ENCODE data around the gene MVB12B.
"Not testable (repeated sequence)": the region's sequence is repeated elsewhere in the genome, so short reads cannot be mapped to it uniquely, and the experiment has no call there.

Gene MVB12B, protein sequence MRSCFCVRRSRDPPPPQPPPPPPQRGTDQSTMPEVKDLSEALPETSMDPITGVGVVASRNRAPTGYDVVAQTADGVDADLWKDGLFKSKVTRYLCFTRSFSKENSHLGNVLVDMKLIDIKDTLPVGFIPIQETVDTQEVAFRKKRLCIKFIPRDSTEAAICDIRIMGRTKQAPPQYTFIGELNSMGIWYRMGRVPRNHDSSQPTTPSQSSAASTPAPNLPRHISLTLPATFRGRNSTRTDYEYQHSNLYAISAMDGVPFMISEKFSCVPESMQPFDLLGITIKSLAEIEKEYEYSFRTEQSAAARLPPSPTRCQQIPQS

DNA sequence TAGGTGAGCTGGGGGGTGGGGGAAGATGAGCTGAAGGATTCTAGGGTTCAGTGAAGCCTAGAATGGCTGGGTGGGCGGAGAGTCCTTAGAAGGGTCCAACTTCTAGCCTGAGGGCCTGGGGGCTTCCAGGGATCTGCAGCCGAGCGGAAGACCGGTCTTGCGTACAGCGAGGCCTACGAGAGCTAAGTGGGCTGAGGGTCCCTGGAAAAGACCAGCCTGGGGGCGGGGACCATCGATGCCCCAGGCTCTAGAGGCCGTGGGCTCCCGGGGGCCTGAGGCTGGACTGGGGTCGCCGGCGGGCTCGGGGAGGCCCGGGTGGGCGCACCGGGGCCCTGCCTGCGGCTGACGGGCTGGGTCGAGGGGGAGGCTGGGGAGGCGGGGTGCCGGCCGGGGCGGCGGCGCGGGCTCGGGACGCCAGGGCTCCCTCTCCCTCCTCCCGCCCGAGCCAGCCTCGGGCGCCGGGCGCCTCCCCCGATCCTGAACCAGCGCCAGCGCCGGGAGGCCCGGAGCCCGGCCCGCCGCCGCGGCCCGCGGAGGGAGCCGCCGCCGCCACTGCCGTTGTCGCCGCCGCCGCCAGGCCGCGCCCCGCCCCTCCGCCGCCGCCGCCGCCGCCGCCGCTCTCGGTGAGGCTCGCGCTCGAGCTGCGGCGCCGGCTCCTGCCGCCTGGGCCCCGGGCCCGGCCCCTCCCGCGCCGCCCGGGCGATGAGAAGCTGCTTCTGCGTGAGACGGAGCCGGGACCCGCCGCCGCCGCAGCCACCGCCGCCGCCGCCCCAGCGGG lies at the start of gene MVB12B:
TSS of gene MVB12B (plus strand) at position 602 of the 778 bp plus-strand sequence. CDS start at position 703, 101 bp downstream.
- peak; percentile 54 for DNase-seq

DNA sequence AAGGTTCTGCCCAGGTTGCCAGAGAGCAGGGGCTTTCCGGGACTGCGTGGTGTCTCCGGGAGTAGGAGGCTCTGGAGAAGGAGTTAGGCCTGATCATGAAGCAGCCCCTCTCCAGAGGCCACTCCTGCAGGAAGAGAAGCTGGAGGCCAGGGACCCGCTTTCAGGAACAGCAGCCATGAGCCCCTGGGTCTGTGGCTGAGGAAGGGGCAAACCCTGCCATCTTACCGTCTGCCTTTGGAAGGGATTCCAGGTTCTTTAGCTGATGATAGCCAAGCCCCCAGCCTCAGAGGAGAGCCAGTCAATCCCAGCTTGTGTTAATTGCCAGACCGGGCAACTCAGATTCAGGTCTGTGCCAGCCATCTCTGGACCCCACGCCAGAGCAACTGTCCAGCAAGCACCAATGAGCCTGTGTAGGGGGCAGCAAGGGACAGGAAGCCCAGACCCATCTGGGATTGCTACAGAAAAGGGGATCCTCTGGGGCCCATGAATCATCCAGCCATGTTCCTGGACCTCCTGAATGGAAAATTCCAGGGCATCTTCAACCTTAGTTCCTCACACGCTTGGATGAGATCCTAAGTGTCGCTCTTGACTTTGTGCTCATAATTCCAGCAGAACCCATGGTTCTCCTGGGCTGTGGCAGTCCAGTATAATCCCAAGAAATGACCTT lies 42.7 kb upstream of the MVB12B start:
- DNase-seq: no peak

DNA sequence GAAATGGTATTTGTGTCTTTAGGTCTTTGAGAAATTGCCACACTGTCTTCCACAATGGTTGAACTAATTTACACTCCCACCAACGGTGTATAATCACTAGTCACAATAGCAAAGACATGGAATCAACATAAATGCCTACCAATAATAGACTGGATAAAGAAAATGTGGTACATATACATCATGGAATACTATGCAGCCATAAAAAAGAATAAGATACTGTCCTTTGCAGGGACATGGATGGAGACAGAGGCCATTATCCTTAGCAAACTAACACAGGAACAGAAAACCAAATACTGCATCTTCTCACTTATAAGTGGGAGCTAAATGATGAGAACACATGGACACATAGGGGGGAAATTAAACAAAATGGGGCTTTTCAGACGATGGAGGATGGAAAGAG lies 41.0 kb upstream of the MVB12B start:
- not testable (repeated sequence) for DNase-seq

DNA sequence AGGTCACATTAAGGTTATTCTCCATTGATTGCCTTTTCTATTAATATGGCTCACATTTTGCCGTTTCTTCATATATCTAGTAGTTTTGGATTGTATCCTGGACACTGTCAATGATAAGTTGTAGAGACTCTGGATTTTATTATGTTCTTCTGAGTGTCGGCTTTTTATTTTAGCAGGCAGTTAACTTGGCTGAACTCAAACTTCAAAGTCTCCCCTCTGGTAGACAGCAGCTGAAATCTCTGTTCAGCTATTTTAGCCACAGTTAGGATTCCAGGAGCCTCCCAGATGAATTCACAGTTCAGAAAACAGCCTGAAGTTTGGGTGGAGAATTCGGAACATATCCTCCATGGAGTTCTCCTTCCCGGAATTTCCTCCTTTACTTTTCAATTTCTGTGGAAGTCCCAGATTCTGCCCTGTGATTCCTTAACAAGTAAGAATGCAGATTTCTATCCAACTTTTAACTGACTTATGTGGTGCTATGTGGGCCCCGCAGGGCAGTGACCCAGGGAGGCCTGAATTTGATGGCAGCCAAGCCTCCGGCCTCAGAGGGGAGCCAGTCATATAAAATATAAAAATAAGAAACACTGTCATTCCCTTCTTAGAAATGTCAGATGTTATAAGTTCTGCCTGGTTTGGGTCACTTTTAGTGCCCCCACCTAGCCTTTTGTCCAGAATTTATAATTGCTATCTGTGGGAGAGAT lies 39.3 kb upstream of the MVB12B start:
- no peak for DNase-seq

DNA sequence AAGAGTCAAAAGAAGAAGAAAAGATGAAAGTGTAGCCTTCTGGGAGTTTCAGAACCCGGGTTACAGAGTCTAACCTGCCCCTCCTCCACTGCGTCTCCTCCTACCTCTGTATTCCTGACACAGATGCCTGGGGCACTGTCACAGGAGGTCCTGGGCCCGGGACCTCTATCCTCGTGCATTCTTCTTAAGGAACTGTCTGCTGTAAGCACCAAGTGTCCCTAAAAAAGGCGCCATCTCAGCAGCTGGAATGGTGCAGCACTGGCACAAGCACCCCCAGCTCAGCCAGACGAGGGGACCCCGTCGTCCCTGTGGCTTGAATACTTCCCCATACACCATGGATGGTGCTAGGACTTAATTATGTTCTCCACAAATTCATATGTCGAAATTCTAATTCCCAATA lies 35.8 kb upstream of the MVB12B start:
- no peak for DNase-seq

DNA sequence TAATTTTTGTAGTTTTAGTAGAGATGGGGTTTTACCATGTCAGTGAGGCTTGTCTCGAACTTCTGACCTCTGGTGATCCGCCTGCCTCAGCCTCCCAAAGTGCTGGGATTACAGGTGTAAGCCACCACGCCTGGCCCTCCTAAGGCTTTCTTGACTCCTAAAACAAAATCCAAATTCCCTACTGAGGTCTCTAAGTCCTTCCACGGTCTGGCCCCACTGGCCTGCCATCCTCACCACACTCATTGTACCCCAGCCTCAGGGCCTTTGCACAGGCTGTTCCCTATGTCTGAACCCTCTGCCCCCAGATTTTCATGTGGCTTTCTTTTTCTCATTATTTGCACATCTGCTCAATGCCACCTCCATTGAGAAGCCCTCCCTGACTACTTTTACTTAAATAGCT lies 34.7 kb upstream of the MVB12B start:
- no peak for DNase-seq

DNA sequence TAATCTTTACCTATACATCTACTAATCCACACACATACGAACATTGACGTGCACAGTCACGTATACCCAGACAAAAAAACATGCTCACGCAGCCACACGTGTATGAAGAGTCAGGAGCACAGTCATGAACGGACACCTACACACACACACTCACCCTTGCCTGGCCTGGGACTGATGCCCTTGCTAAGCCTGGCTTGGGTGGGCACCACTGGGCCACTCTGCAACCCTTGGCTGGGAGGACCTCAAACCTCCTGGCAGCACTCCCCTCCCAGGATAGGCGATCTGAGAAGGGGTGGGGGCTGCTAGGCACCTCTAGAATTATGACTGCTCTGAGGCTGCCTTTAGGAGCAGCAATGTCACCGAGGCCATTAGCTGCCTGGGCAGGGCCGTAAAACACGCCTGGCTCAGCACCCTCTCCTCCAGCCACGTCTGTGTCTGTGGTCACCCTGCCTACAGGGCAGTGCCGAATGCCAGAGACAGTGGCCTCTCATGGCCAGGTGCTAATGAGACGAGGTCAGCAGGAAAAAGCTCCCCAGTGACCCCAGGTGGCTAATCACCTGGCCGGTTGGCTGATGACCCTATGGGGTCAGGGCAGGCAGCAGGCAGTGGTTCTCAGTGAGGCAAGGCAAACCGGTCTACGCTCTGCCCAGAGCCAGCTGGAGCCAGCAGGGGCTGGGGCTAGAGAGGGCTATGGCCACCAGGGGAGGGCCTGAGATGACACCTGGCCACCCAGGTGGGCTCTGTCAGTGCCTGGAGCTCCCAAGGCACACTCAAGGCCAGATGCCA lies 33.7 kb upstream of the MVB12B start:
- DNase-seq: peak; percentile 41

DNA sequence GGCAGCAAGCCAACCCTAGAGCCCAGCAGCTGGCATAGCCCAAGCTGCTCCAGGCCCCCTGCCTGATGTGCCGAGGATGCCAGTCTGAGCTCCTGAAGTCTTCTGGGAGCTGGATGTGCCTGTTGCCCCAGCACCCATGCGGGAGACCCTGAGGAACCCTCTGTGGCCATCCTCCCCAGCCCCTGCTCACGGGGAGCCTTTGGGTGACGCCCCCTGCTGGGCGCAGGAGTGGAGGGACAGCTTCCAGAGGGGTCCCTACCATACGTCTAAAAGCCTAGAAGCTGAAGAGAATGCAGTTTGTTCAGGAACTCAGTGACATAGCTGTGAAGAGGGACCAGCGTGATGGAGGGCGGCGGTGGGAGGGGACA lies 33.1 kb upstream of the MVB12B start:
- peak; percentile 32 for DNase-seq

DNA sequence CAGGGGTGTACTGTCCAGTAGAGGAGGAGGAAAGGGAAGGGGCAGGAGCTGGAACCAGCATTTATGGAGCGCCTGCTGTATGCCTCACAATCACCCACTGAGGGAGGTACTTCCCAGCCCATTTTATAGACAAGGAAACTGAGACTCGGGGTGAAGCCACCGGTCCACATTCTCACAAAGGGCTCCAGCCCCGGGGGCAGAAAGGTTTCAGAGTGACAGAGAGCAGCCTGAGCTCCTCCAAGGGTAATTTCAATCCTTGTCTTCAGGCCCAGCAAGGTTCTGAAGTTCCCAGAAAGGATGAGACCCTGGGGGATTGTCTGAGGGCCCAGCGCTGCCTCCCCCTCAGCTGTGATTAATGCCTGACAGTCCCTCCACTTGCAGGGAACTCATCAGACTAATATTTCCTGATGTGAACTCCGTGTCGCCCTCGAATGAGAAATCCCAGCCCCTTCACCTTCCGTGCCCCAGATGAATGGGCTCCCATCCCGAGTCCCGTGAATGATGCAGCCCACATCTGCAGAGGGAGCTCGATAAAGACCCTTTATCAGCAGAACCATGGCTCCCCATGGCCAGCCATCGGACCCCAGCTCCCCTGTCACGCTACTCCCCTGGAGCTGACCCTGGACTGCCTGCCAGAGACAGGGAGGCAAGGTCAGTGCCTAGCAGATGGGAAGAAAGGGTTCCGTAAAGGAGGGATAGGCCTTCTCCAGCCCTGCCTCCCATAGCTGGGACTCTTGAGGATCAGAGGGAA lies 32.1 kb upstream of the MVB12B start:
- DNase-seq: no peak

DNA sequence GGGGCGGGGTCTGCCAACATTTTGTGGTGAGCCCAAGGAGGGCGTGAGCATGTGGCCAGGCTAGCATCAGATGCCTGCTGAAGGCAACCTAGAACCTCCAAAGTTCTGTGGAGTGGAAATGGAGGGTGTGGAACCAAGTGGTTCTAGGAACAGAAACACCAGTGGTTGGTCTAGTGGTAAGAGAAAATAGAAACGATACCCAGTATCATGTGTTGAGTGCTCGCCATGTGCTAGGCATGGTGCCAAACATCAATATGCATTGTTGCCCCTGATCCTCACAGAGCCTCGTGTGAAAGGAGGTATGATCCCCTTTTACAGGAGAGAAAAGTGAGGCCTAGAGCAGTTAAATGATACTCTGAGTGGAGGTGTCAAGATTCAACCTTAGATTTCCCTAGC lies 31.5 kb upstream of the MVB12B start:
- DNase-seq: peak; percentile 23

DNA sequence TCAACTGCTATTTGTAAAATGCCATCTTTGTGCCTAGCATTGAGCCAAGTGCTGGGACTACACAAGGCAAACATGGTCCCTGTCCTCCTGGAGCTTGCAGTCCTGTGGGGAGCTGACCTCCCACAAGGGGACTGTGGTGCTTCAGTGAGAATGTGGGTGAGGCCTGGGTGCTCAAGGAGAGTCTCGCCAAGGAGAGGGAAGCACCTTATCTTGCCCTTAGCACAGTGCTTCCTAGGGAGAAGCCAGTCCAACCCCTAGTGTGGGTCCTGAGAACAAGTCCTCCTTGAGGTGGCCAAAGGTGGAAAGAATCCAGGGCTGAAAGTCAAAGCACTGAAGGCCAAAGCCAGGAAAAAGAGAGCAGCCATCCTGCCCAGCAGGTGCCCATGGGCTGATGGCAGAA lies 31.1 kb upstream of the MVB12B start:
- DNase-seq: no peak

DNA sequence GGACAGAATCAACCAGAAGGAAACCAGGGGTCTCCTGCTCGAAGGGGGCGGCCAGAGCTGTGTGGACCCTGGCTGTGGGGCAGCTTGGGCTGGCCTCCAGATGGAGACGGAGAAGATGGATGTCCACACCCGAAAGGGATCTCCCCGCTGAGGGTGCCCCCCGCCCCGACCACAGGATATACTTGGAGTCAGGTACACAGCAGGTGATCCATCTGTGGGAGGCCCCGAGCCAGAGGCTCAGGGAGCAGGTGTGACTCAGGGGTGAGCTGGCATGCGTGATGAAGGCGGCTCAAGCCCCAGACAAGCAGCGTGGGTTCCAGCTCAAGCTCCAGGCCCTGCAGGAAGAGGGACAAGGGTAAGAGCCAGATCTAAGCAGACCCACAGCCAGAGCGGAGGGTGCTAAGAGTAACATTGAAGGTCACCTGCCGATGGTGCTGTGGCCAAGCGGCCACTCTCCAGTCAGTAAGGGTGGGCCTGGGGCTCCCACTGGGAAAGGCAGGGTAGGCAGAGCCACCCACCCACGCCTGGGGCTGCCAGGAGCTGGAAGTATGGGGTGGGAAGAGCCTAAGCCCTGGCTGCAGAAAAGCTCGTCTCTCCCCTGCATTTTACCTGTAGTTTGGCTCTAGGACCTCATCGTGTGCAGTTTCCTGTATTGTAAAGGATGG lies 30.6 kb upstream of the MVB12B start:
- DNase-seq: no peak

DNA sequence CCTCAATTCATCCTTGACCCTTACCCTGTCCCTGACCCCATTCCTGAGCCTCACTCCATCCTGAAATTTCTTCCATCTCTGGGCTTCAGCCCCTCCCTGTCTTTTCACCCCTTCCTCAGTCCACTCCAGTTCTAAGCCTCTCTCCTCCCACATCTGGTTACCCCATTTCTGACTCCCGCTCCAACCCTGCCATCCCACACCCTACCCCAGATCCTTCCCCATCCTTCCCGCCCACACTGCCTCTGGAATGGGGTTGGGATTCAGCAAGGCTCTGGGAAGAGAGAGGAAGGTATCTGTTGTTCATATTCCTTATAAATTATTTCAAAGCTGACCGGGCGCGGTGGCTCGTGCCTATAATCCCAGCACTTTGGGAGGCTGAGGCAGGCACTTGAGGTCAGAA lies 29.9 kb upstream of the MVB12B start:
- DNase-seq: no peak

DNA sequence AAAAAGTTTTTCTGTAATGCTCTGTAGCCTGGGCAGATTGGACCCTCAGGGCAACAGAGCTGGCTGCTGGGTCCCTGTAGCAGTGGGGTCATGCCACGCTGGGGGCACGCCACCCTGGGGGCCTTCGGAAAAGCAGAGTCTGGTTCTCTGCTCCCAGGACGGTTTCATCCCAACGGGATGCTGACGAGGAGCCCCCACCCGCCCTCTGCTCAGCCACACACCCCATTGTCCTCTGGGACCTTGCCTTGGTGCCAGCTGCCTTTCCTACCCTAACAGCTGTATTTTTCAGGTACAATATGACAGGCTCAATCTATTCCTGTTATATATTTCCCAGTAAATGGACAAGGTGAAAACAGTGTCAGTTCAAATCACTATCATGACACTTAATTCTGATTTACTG lies 29.0 kb upstream of the MVB12B start:
- DNase-seq: no peak

DNA sequence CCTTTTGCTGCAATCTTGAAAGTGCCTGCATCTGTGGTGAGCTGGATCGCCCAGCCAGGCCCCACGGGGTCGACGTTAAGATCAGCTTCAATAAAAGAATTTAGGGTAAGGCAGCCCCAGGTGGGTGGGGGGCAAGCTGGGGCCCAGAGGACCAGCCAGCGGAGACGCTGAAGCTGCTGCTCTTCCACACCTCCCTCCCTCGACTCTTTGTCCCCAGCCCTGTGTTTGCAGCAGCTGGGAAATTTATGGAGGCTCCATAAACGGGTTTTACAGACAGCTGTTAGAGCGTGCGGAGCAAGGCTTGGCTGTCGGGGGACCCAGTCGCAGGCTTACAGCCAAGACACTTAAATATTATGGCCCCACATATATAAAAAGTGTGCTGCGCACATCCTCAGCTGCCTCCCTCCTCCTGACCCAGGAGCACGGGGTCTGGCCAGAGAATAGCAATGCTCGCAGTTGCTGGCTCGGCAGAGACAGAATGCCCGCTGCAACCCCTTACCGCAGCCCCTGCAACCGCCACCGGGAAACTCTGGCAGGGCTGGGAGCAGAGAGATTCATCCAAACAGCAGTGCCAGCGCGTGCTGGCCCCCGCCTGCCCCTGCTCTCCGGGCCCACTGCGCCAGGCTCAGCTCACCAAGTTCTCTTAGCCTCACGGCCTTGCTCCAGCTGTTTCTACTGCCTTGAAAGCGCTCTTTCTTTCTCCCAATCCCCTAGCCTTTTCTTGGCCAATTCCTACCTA lies 28.4 kb upstream of the MVB12B start:
- DNase-seq: no peak

DNA sequence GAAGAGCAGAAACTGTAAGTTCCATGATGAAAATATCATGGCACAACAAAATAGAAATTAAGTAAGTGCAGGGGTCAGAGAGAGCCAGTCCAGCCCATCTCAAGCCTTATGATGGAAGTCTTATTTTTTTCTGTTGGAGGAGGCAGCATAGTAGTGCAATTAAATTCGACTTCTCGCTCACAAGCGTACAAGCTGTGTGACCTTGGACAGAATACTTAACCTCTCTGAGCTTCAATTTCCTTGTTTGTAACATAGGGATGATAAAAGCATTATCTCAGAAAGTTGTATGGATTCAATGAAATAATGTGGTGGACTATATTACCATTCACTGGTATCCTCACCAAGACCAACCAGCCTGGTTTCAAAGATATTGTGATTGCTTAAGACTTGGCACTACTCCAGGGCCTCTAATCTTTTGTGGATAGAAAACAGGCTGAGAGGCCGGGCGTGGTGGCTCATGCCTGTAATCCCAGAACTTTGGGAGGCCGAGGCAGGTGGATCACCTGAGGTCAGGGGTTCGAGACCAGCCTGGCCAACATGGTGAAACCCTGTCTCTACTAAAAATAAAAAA lies 26.8 kb upstream of the MVB12B start:
- no peak for DNase-seq

DNA sequence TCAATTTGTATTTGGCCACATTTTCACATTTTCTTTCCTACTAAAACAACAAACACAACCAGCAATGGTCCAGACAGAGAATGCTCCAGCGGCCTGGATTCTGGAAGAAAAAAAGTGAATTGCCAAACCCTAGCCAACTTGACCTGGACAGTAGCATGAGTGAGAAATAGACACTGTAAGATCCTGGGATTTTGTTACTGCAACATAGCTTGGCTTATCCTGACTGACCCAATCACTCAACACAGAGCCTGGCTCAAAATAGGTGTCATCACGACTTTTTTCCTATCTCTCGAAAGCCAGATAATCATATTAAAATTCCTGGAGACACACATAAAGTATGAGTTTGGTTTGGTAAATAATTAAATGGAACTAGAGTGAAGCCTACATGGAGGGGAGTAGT lies 25.4 kb upstream of the MVB12B start:
- no peak for DNase-seq

DNA sequence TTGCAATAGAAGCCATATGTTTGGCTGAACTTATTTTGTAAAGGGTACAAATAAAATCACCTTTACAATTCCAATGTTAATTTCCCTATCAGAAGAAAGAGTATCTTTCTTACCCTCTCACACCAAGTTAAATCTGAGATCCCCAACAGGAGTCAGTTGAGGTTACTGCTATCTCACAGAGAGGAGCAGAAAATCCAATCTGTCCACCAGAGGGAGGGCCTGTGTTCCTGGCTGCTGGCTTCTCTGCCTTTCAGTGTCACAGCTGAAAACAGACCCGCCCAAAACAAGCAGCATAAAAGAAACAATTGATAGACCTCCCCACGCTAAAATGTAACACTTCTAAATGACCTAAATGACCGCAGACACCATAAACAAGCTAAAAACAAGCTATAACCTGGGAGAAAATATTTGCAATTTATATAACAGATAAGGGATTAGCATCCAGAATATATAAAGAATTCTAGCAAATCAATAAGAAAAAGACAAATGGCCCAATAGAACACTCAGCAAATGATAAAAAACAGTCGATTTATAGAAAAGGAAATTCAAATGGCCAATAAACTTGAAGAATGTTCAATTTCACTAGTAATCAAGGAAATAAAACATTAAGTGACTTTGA lies 24.5 kb upstream of the MVB12B start:
- peak; percentile 78 for DNase-seq

DNA sequence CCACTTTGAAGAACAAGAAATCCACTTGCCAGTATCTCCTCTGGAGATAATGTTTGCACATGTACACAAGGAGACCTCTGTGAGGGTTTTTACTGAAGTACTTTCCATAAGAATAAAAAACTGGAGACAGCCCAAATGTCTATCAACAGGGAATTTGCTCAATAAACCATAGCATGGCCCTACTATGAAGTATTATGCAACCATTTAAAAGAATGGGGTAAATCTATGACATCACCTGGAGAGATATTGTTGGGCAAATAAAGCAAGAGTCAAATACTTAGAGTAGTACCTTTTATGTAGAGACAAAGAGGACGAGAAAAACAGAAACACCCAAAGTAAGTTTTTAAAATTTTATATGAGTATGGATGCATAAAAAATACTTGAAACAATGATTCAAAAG lies 23.9 kb upstream of the MVB12B start:
- no peak for DNase-seq

DNA sequence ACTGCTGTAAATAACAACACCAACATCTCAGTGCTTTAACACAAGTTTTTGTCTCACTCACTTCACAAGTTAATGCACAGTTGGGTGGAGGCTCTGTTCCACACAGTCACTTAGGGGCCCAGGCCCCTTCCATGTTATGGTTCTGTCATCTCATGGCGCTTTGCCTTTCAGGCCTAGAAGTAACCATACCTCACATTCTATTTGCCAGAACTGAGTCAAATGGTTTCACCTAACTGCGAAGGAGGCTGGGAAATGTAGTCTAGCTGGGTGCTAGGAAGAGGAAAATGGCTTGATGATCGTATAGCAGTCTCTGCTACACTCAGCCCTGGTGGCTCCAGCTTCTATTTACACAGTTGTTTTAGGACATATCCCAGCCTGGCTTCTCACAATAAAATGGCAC lies 23.1 kb upstream of the MVB12B start:
- DNase-seq: no peak

All from RPMI8226 (cell line).